Measurements from ENCODE around the gene PTPN14.
"Not testable (repeated sequence)": the region's sequence is repeated elsewhere in the genome, so short reads cannot be mapped to it uniquely, and the experiment has no call there.

Gene PTPN14

DNA sequence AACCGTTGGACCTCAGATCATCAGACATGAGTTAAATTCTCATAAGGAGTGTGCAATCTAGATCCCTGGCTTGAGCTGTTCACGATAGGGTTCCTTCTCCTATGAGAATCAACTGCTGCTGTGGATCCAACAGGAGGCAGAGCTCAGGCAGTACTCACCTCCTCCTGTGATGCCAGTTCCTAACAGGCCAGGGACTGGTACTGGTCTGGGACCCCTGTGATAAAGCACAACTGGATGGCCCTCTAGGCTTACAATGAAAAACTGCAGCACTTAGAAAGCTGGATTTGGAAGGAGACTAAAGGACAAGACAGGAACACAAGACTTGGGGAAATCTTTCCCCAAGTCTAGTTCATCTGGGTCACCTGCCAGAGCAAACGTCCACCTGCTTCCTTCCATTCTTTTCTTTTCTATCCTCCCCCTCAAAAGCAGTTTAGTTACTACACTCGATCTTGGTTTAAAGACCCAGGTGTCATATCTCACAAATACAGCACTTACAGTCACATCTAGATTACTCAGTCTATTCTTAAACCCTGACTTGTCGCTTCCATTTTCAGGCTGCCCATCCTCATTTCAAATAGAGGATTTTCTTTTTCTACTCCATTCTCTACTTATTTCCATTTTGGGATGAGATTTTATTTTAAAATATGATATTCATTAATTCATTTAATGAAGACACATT lies 59.8 kb downstream of the PTPN14 start:
- no peak for DNase-seq (ENCODE audit: low read depth in 2 of 2)
- no peak overlapping the region for H3K4me3 ChIP-seq (replicated peaks in 1 of 2; ENCODE audit: low read depth in 2 of 2, low read length in 2 of 2)
- TF ChIP-seq, protein P1, sequence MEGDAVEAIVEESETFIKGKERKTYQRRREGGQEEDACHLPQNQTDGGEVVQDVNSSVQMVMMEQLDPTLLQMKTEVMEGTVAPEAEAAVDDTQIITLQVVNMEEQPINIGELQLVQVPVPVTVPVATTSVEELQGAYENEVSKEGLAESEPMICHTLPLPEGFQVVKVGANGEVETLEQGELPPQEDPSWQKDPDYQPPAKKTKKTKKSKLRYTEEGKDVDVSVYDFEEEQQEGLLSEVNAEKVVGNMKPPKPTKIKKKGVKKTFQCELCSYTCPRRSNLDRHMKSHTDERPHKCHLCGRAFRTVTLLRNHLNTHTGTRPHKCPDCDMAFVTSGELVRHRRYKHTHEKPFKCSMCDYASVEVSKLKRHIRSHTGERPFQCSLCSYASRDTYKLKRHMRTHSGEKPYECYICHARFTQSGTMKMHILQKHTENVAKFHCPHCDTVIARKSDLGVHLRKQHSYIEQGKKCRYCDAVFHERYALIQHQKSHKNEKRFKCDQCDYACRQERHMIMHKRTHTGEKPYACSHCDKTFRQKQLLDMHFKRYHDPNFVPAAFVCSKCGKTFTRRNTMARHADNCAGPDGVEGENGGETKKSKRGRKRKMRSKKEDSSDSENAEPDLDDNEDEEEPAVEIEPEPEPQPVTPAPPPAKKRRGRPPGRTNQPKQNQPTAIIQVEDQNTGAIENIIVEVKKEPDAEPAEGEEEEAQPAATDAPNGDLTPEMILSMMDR (IDR thresholded peaks at IDR 0.05; ENCODE audit: low read depth, low read length): no peak

DNA sequence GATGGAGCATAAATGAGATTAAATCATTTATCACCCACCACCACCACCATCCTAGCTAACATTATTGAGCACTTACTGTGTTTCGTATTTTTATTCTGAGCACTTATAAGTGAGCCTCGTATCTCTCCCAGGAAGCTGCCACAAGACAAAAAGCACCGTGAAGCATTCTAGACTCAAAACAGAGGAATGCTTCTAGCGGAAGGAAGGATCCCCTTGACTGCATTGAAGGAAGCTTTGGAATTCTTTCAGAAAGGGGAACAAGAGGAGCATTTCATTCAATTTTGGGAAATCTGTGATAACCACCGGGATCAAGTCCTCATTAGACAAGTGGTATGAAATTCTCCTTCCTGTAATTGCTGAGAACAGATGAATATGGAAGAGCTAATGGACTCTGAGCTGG lies 66.3 kb downstream of the PTPN14 start:
- TF ChIP-seq, protein P1 (IDR thresholded peaks at IDR 0.05; ENCODE audit: low read depth, low read length): no peak
- DNase-seq (ENCODE audit: low read depth in 2 of 2): no peak
- no peak overlapping the region for H3K4me3 ChIP-seq (replicated peaks in 1 of 2; ENCODE audit: low read depth in 2 of 2, low read length in 2 of 2)

DNA sequence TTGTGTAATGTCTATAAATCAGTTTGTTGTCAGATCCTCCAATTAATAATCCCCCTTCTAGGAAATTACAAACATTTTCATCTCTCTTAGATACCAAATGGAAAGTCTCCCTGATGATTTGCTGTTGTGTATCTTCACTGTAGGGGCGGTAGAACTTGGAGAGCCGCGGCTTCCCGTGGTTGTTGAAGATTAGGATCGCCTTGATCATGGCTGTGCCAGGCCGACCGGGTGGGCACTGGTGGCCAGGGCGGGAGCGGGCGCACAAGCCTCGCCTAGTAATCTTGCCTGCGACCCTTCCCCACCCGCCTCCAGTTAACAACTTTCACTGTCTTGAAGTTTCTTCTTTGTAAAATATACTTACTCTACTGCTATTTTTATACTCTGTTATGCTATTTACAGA lies 68.2 kb downstream of the PTPN14 start:
- not testable (repeated sequence) for H3K4me3 ChIP-seq (replicated peaks in 1 of 2; ENCODE audit: low read depth in 2 of 2, low read length in 2 of 2); DNase-seq (ENCODE audit: low read depth in 2 of 2)

DNA sequence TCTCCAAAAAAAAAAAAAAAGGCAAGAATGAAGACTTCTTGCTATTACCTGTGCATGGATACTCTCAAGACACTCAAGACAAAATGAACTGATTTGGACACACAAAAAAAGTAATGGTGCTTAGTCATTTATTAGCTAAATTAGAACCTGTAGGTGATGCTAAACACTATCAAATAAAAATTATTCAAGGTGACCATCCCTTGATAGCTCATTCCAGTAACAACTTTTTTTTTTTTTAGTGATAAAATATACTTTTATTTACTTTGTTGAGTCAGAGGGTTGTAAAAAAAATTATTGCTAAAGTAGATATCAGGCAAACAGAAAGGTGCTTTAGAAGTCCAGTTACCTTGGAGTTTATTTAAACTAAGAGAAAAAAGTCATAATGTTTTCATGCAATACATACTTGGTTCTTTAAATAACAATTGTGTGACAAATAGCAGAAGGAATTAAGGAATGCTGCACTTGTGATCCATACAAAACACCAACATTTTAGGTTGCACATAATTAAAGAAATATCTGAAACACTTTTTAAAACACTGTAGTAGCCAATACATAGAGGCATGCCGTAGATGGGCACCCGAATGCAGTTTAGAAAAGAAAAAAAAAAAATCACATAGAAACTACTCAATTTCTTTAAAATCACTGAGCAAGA lies 69.3 kb downstream of the PTPN14 start:
- not testable (repeated sequence) for H3K4me3 ChIP-seq (replicated peaks in 1 of 2; ENCODE audit: low read depth in 2 of 2, low read length in 2 of 2); DNase-seq (ENCODE audit: low read depth in 2 of 2)

DNA sequence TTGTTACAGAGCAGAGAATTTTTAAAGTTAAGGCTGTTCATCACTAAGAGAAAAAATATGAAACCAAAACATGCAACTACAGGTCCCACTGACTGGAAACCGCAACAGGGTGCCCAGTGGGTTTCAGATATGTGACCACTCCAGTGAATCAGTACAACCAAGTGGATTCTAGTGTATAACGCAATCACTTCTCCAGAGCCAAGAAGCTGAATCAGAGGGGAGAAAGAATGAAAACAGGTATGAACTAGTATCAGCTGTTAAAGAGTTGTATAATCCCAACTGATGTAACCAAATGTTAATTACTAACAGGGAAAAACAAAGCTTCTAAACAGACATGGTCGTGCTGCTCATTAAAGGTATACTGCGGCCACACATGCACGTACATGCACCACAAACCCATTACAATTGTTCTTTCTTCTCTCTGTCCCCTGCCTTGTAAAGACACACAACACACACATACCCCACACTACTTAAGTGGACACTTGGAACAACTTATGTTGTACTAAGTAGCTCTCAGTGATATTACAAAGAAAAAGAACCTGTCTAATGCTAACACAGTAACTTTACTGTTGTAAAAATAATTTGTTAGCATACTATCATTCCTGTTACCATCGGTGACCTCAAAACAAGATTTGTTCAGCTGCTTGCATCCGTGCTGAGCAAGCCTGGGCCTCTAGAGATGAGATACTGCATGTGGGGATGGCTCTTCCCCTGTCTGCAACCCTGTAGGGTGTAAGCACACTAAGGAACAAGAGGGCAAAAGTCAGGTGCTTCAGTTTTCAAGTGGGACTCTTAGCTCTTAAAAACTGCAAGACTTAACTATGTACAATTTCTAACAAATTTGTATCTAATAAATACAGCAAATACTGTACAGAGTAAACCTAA lies 74.2 kb downstream of the PTPN14 start:
- peak overlapping the region in 1 of 2 donors; percentile 16 for H3K4me3 ChIP-seq (replicated peaks in 1 of 2; ENCODE audit: low read depth in 2 of 2, low read length in 2 of 2)
- TF ChIP-seq, protein P1 (IDR thresholded peaks at IDR 0.05; ENCODE audit: low read depth, low read length): no peak
- DNase-seq (ENCODE audit: low read depth in 2 of 2): peak; percentile 75 to 97

DNA sequence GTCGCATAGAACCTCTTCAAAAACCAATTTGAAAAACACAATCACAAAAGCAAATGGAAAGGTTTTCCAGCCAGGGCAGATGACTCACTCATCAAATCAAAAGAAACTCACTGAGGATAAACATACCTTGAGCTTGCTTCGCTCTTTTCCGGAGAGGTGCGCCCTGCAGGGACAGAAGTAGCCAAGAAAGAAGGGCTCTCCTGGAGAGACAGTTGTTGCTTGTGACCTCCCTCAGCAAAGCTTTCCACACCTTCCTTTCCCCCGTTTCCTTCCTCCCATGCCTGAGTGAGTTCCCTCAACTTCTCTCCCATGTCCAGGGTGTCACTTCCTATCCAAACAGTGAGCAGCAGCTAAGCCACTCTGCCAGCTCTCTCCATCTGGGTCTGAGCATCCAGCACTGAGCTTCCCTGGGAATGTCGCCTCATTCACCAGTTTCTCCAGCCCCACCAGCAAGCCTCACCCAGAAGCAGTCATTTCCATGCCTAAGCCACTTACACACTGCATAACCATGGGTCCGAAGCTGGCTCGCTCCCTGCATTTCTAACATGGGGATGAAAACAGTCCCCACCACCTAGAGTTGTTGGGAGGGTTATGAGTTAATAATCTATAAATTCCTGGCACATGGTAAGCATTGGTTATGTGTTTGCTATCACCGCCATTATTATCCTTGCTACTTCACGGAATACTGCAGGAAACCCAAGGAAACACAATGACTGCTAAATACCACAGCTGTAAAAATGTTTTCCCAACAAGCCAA lies 75.0 kb downstream of the PTPN14 start:
- TF ChIP-seq, protein P1 (IDR thresholded peaks at IDR 0.05; ENCODE audit: low read depth, low read length): no peak
- peak overlapping the region in 1 of 2 donors; percentile 16 for H3K4me3 ChIP-seq (replicated peaks in 1 of 2; ENCODE audit: low read depth in 2 of 2, low read length in 2 of 2)
- peak in 1 of 2 donors; percentile 54 for DNase-seq (ENCODE audit: low read depth in 2 of 2)

DNA sequence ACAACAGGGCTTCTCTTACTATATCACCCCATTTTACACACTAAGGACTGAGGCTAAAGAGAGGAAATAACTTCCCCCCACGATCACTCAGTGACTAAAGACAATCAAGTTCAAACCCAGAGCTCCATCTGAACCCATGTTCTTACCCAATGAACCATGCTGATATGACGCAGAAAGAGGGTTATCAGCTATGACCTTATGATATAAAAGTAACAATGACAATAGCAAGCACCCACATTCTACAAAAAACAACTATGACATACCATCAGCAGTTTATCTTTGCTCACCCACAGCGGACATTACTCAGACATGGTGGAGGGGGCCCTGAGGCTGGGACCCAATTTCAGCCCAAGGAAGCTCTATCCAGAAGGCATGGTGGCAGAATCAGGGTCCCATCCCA lies 75.7 kb downstream of the PTPN14 start:
- TF ChIP-seq, protein P1 (IDR thresholded peaks at IDR 0.05; ENCODE audit: low read depth, low read length): no peak
- no peak overlapping the region for H3K4me3 ChIP-seq (replicated peaks in 1 of 2; ENCODE audit: low read depth in 2 of 2, low read length in 2 of 2)
- peak in 1 of 2 donors; percentile 27 for DNase-seq (ENCODE audit: low read depth in 2 of 2)

Measured in cardiac fibroblast (primary cell).